K562 (cell line): ENCODE measurements around the gene MIEF1. TPM values are rescaled to one million over a fixed set of nuclear protein-coding genes. Genes with fewer than 3 reads are reported as not detected.
A peak's percentile ranks its signal among the peaks of the same experiment; 100 is the strongest.

ENCODE experiments used
- ATAC-seq: fragments of 200-7000 bp; cut with Tn5 transposase; 3 replicates; pipeline ENCODE4 v1.9.1; 2020; ENCODE audit warnings: moderate library complexity
- BruUV-seq: library from RNA; stranded (reverse); fragments of 400-500 nt; replicated peaks from 2 replicates; lab custom pipeline; 2021; lab: Mats Ljungman, UMichigan
- CTCF ChIA-PET: fragments of 300-600 bp; formaldehyde crosslinking; extraction: SDS; loops from one replicate; lab custom pipeline; 2021; ENCODE audit warnings: low intra/inter-chr PET ratio; lab: Yijun Ruan, JAX
- POLR2A ChIA-PET: fragments of 300-600, 350-650 bp; sonication (Branson Sonifier 250); formaldehyde crosslinking; extraction: SDS; loops from one replicate; lab custom pipeline; 2021; ENCODE audit warnings: antibody characterized with exemption, inconsistent platforms; lab: Yijun Ruan, JAX
- DNase-seq, 4 experiments: peaks; one replicate each; pipeline versions ENCODE4 v3.0.0 to v3.0.0-alpha.2; 2011 to 2018; ENCODE audit warnings: low spot score in 3 of 4, mixed read lengths in 3 of 4; ENCODE audit errors: extremely low read depth in 1 of 4
- FAIRE-seq: peaks from 2 replicates; lab custom pipeline; 2011; peaks lifted over from hg19 to GRCh38; lab: Jason Lieb, UNC
- H2AFZ ChIP-seq: 2 replicates; pipeline ENCODE4 v1.6.0; 2011; ENCODE audit warnings: low read depth, low read length, control low read depth, inconsistent platforms
- H3K27ac ChIP-seq: fragments of 200-600 bp; 3 replicates; pipeline ENCODE4 v1.8.0; 2011; ENCODE audit warnings: low read depth, mild to moderate bottlenecking, control low read depth, inconsistent platforms, low read length, moderate library complexity, mixed read lengths; ENCODE audit errors: extremely low read depth
- H3K27me3 ChIP-seq, 2 experiments: fragments of 300-600 bp in 1 of 2; 2 replicates in 1 of 2; 3 replicates in 1 of 2; pipeline versions ENCODE4 v1.6.0 to v1.8.0; 2011; ENCODE audit warnings: inconsistent platforms in 2 of 2, low read length in 2 of 2, mild to moderate bottlenecking in 1 of 2, mixed read lengths in 1 of 2, moderate library complexity in 1 of 2; ENCODE audit not compliant: control insufficient read depth in 2 of 2, insufficient read depth in 2 of 2
- H3K36me3 ChIP-seq: fragments of 300-600 bp; 3 replicates; pipeline ENCODE4 v1.8.0; 2011; ENCODE audit warnings: mild to moderate bottlenecking, low read length, inconsistent platforms; ENCODE audit not compliant: control insufficient read depth, insufficient read depth
- H3K4me1 ChIP-seq, 2 experiments: fragments of 200-600 bp in 1 of 2; replicated peaks in 1 of 2; 2 replicates in 1 of 2; 3 replicates in 1 of 2; pipeline versions ENCODE4 v1.5.1 to v1.8.0; 2011; ENCODE audit warnings: inconsistent platforms in 2 of 2, low read length in 2 of 2, mild to moderate bottlenecking in 1 of 2, mixed read lengths in 1 of 2, moderate library complexity in 1 of 2; ENCODE audit not compliant: control insufficient read depth in 2 of 2, insufficient read depth in 2 of 2
- H3K4me2 ChIP-seq: 2 replicates; pipeline ENCODE4 v1.6.1; 2011; ENCODE audit warnings: low read length, control low read depth, inconsistent platforms, mixed read lengths; ENCODE audit not compliant: insufficient read depth
- H3K4me3 ChIP-seq: fragments of 200-600 bp; sonication (generic), shearing (Covaris generic); 2 replicates; pipeline ENCODE4 v1.5.1; 2016; ENCODE audit warnings: control low read depth, inconsistent platforms
- H3K79me2 ChIP-seq: fragments of 200-600 bp; 3 replicates; pipeline ENCODE4 v1.8.0; 2011; ENCODE audit warnings: low read length, inconsistent platforms; ENCODE audit not compliant: control insufficient read depth, insufficient read depth
- H3K9ac ChIP-seq, 2 experiments: 2 replicates each; pipeline versions ENCODE4 v1.6.0 to v1.6.1; 2011; ENCODE audit warnings: low read depth in 2 of 2, low read length in 2 of 2, control low read depth in 1 of 2, inconsistent platforms in 1 of 2, mild to moderate bottlenecking in 1 of 2, mixed read lengths in 1 of 2; ENCODE audit not compliant: insufficient read depth in 1 of 2
- H3K9me1 ChIP-seq: one replicate; pipeline ENCODE4 v1.6.0; 2011; ENCODE audit warnings: inconsistent platforms, mild to moderate bottlenecking, low read length, moderate library complexity; ENCODE audit not compliant: control insufficient read depth, insufficient read depth
- H3K9me3 ChIP-seq: replicated peaks from 2 replicates; pipeline ENCODE4 v1.5.1; 2011; ENCODE audit warnings: low read depth, low read length, inconsistent platforms; ENCODE audit not compliant: control insufficient read depth, insufficient read depth
- H4K20me1 ChIP-seq: replicated peaks from 2 replicates; pipeline ENCODE4 v1.6.1; 2011; ENCODE audit warnings: low read length, inconsistent platforms, mixed read lengths; ENCODE audit not compliant: control insufficient read depth, insufficient read depth
- ADNP ChIP-seq: fragments of 200-800 bp; sonication (Bioruptor generic); IDR thresholded peaks from 2 replicates; pipeline ENCODE4 v1.6.1; 2016; ENCODE audit warnings: missing genetic modification characterization, missing compliant biosample characterization
- CXXC5 ChIP-seq: fragments of 250-450 bp; sonication (Bioruptor Pico); IDR thresholded peaks from 2 replicates; pipeline ENCODE4 v1.8.0; 2022; ENCODE audit warnings: inconsistent platforms, mild to moderate bottlenecking, moderate library complexity
- FOSL1 ChIP-seq: fragments of 200-800 bp; sonication (Bioruptor generic); conservative IDR thresholded peaks from 2 replicates; pipeline ENCODE4 v1.6.1; 2016; ENCODE audit warnings: missing genetic modification characterization, missing compliant biosample characterization
- HLTF ChIP-seq: fragments of 450-650 bp; IDR thresholded peaks from 2 replicates; pipeline ENCODE4 v1.6.1; 2016
- JUN ChIP-seq, 2 experiments: sonication (generic) in 1 of 2; formaldehyde crosslinking in 1 of 2; IDR thresholded peaks; 2 replicates each; pipeline versions ENCODE4 v1.6.1 to v1.8.0; 2012 to 2022; ENCODE audit warnings: borderline replicate concordance in 2 of 2, mild to moderate bottlenecking in 2 of 2, improper control_type of control experiment in 1 of 2, low read depth in 1 of 2, low read length in 1 of 2, missing genetic modification reagents in 1 of 2
- NRF1 ChIP-seq, 2 experiments: fragments of 450-650 bp; IDR thresholded peaks in 1 of 2; conservative IDR thresholded peaks in 1 of 2; 2 replicates each; pipeline ENCODE4 v1.6.1; 2014; ENCODE audit warnings: mild to moderate bottlenecking in 2 of 2
- POU5F1 ChIP-seq: fragments of 150-350 bp; IDR thresholded peaks from 2 replicates; pipeline ENCODE4 v1.6.1; 2014; ENCODE audit warnings: borderline replicate concordance, low read length, low read depth, mild to moderate bottlenecking; ENCODE audit not compliant: partially characterized antibody
- SMARCA4 ChIP-seq: fragments of 450-650 bp; IDR thresholded peaks from 2 replicates; pipeline ENCODE4 v1.6.1; 2016
- SP2 ChIP-seq: IDR thresholded peaks from 2 replicates; pipeline ENCODE4 v1.6.1; 2011; ENCODE audit warnings: mild to moderate bottlenecking, low read depth, low read length, moderate library complexity; ENCODE audit not compliant: poor library complexity, severe bottlenecking; ENCODE audit errors: extremely low read depth
- TFE3 ChIP-seq: fragments of 450-650 bp; formaldehyde crosslinking; IDR thresholded peaks from 2 replicates; pipeline ENCODE4 v1.4.0; 2020; ENCODE audit warnings: mild to moderate bottlenecking, mixed read lengths
- TSC22D4 ChIP-seq: fragments of 450-650 bp; IDR thresholded peaks from 2 replicates; pipeline ENCODE4 v1.6.1; 2016; ENCODE audit warnings: missing genetic modification characterization, missing biosample characterization, control low read depth
- XRCC4 ChIP-seq: IDR thresholded peaks from one replicate; pipeline ENCODE4 v1.6.1; 2011; ENCODE audit not compliant: insufficient read depth, insufficient read length; ENCODE audit errors: extremely low read depth
- WGBS: fragments of 100-300 bp; shearing (Covaris generic); methylation state at CpG from one replicate; pipeline ENCODE4 v1.1.6; 2016; ENCODE audit warnings: low coverage, mixed read lengths; ENCODE audit not compliant: insufficient coverage; ENCODE audit errors: missing lambda C conversion rate; 5-methylcytosine and 5-hydroxymethylcytosine counted together
- in situ Hi-C: fragments of 300-500 bp; cut with MboI; formaldehyde crosslinking; loops from 4 replicates; pipeline ENCODE4 v1.15.0; 2018; ENCODE audit warnings: inconsistent platforms, mixed read lengths
- intact Hi-C: fragments of 100-400 bp; cut with micrococcal nuclease; formaldehyde crosslinking; loops from 2 replicates; pipeline ENCODE4 v1.14.2; 2022
- polyA plus RNA-seq, 8 experiments: library from polyadenylated mRNA; depleted of rRNA in 4 of 8; stranded (reverse) in 5 of 8; unstranded in 3 of 8; fragments of >200 nt; fragmentation: Nextera tagmentation in 2 of 8; fragmentation: Illumina TruSeq in 1 of 8; extraction: Ambion mirVana in 2 of 8; extraction: Trizol in 1 of 8; gene quantifications; 2 replicates each; pipeline versions ENCODE4 v1.2.1 to v1.2.3, GENCODE V29; 2011 to 2014; ENCODE audit warnings: inconsistent platforms in 1 of 8, missing spikeins in 1 of 8
- total RNA-seq, 7 experiments: library from RNA; depleted of rRNA in 6 of 7; stranded (reverse); fragments of >200 nt in 6 of 7; fragmentation: Illumina TruSeq in 2 of 7; extraction: Trizol in 2 of 7; gene quantifications; 2 replicates each; pipeline versions ENCODE4 v1.2.1 to v1.2.3, GENCODE V29; 2011 to 2021; ENCODE audit warnings: low replicate concordance in 1 of 7

The MIEF1 gene
- total and polyA plus RNA-seq, 9 of the 15 experiments (the other 6 are each of a cell fraction or from before 2014, with no cell fraction given) = 10.9 to 51.8 (median 25.5) TPM

- Histone ChIP-seq H3K27me3 (no peaks in the 10 kb centered on the region), H4K20me1 (no peaks in the 10 kb centered on the region; the same call in 1 of the 2 replicates), H2AFZ (no peak overlapping the region), H3K4me2 (peak overlapping the region; percentile 95), H3K9me1 (peaks cover 2% of the 10 kb centered on the region), H3K79me2 (peaks cover 59% of the 10 kb centered on the region), H3K9ac (peak overlapping the region; percentile 95 to 96)
- ChIA-PET POLR2A (interaction anchor here (0.6 to 8.6 kb wide), 5 partner anchors 9 to 28 kb away, joined by 3 to 106 read pairs (median 3); partner anchors contain the start of gene ATF4), CTCF (no interaction called here)
- intact Hi-C loops (no loop called here), in situ Hi-C loops (loop anchor here (10.0 kb wide), 1 partner anchor 329 kb away; no protein-coding TSS in a partner anchor)
- no peak for ATAC-seq
- TF ChIP-seq CXXC5 (CRISPR knock-in tag) (no peak), TFE3 (no peak), NRF1 (conservative IDR thresholded peaks at IDR 0.05 in 1 of 2, IDR thresholded peaks at IDR 0.05 in 1 of 2) (no peak), XRCC4 (no peak), TSC22D4 (no peak), HLTF (no peak), ADNP (no peak), POU5F1 (no peak), SP2 (no peak), SMARCA4 (no peak), JUN (IDR thresholded peaks at IDR 0.05; ENCODE audit: borderline replicate concordance, low read depth, low read length) (no peak), JUN (CRISPR knock-in tag; IDR thresholded peaks at IDR 0.05; ENCODE audit: borderline replicate concordance) (no peak), FOSL1 (tag) (no peak)
- TF ChIP-seq, all 486 proteins: peak for 0
- no peak for DNase-seq
- Histone ChIP-seq H3K27ac (peak overlapping the region; percentile 84), H3K36me3 (peaks cover 60% of the 10 kb centered on the region), H3K4me1 (peaks cover 21 to 36% of the 10 kb centered on the region in 2 experiments), H3K9me3 (no peaks in the 10 kb centered on the region), H3K4me3 (peak overlapping the region; percentile 96)
- BruUV-seq = no TSS peak
- WGBS = 41% methylated on average over 6 of the region's 6 CpGs
- no peak for FAIRE-seq
These were observed 1.5 kb downstream of the MIEF1 start for GRCh38 chr22:39503630-39504029.
